RWPE2 (cell line): ENCODE results near the gene KLK2.

Source experiments
- ATAC-seq: fragments of 200-7000 bp; cut with Tn5 transposase; 3 replicates; pipeline ENCODE4 v1.9.1; 2021; ENCODE audit warnings: low read depth
- DNase-seq: peaks from one replicate; pipeline ENCODE4 v3.0.0-alpha.2; 2020; ENCODE audit warnings: low spot score
- H3K27ac ChIP-seq: fragments of 450-650 bp; 2 replicates; pipeline ENCODE4 v1.5.1; 2017; ENCODE audit warnings: mild to moderate bottlenecking; ENCODE audit not compliant: poor library complexity, severe bottlenecking
- H3K27me3 ChIP-seq: fragments of 250-450 bp; sonication (Bioruptor Pico); 2 replicates; pipeline ENCODE4 v1.5.1; 2021; ENCODE audit warnings: mild to moderate bottlenecking, moderate library complexity; ENCODE audit not compliant: insufficient read depth, poor library complexity, severe bottlenecking
- H3K36me3 ChIP-seq: fragments of 250-450 bp; sonication (Bioruptor Pico); 2 replicates; pipeline ENCODE4 v1.5.1; 2020; ENCODE audit warnings: low read depth, mild to moderate bottlenecking, moderate library complexity
- H3K4me1 ChIP-seq: fragments of 250-450 bp; sonication (Bioruptor Pico); 2 replicates; pipeline ENCODE4 v1.5.1; 2021; ENCODE audit warnings: mild to moderate bottlenecking, moderate library complexity; ENCODE audit not compliant: insufficient read depth, poor library complexity, severe bottlenecking
- H3K4me3 ChIP-seq: fragments of 250-450 bp; sonication (Bioruptor Pico); 2 replicates; pipeline ENCODE4 v1.5.1; 2021; ENCODE audit warnings: mild to moderate bottlenecking, moderate library complexity; ENCODE audit not compliant: severe bottlenecking
- H3K9me3 ChIP-seq: fragments of 250-450 bp; sonication (Bioruptor Pico); 2 replicates; pipeline ENCODE4 v1.5.1; 2021; ENCODE audit warnings: mild to moderate bottlenecking, moderate library complexity; ENCODE audit not compliant: severe bottlenecking
- TF ChIP-seq, protein P1 (sequence below): fragments of 450-650 bp; IDR thresholded peaks from one replicate; pipeline ENCODE4 v1.5.1; 2017; ENCODE audit warnings: mild to moderate bottlenecking, moderate library complexity; ENCODE audit not compliant: poor library complexity, severe bottlenecking

The KLK2 gene

DNA sequence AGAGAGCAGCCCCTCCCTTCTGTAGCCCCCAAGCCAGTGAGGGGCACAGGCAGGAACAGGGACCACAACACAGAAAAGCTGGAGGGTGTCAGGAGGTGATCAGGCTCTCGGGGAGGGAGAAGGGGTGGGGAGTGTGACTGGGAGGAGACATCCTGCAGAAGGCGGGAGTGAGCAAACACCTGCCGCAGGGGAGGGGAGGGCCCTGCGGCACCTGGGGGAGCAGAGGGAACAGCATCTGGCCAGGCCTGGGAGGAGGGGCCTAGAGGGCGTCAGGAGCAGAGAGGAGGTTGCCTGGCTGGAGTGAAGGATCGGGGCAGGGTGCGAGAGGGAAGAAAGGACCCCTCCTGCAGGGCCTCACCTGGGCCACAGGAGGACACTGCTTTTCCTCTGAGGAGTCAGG is 14.4 kb upstream of the KLK2 start:
- Histone ChIP-seq H3K27ac (no peak overlapping the region), H3K4me1 (no peaks in the 10 kb centered on the region), H3K27me3 (peaks cover 5% of the 10 kb centered on the region), H3K9me3 (no peaks in the 10 kb centered on the region), H3K36me3 (no peaks in the 10 kb centered on the region), H3K4me3 (no peak overlapping the region)
- DNase-seq (no peak), ATAC-seq (no peak)
- TF ChIP-seq, protein P1, sequence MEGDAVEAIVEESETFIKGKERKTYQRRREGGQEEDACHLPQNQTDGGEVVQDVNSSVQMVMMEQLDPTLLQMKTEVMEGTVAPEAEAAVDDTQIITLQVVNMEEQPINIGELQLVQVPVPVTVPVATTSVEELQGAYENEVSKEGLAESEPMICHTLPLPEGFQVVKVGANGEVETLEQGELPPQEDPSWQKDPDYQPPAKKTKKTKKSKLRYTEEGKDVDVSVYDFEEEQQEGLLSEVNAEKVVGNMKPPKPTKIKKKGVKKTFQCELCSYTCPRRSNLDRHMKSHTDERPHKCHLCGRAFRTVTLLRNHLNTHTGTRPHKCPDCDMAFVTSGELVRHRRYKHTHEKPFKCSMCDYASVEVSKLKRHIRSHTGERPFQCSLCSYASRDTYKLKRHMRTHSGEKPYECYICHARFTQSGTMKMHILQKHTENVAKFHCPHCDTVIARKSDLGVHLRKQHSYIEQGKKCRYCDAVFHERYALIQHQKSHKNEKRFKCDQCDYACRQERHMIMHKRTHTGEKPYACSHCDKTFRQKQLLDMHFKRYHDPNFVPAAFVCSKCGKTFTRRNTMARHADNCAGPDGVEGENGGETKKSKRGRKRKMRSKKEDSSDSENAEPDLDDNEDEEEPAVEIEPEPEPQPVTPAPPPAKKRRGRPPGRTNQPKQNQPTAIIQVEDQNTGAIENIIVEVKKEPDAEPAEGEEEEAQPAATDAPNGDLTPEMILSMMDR, result no peak

DNA sequence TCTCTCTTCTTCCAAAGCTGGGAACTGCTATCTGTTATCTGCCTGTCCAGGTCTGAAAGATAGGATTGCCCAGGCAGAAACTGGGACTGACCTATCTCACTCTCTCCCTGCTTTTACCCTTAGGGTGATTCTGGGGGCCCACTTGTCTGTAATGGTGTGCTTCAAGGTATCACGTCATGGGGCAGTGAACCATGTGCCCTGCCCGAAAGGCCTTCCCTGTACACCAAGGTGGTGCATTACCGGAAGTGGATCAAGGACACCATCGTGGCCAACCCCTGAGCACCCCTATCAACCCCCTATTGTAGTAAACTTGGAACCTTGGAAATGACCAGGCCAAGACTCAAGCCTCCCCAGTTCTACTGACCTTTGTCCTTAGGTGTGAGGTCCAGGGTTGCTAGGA is 13.4 kb upstream of the KLK2 start:
- Histone ChIP-seq H3K36me3 (no peaks in the 10 kb centered on the region), H3K27ac (no peak overlapping the region), H3K27me3 (peaks cover 9% of the 10 kb centered on the region), H3K4me1 (no peaks in the 10 kb centered on the region), H3K9me3 (no peaks in the 10 kb centered on the region), H3K4me3 (no peak overlapping the region)
- TF ChIP-seq, protein P1, result no peak
- ATAC-seq (no peak), DNase-seq (no peak)

DNA sequence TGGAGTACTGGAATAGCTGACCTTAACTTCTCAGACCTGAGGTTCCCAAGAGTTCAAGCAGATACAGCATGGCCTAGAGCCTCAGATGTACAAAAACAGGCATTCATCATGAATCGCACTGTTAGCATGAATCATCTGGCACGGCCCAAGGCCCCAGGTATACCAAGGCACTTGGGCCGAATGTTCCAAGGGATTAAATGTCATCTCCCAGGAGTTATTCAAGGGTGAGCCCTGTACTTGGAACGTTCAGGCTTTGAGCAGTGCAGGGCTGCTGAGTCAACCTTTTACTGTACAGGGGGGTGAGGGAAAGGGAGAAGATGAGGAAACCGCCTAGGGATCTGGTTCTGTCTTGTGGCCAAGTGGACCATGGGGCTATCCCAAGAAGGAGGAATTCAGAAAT is 12.2 kb upstream of the KLK2 start:
- TF ChIP-seq, protein P1, result no peak
- H3K4me3 ChIP-seq, result no peak overlapping the region
- H3K27me3 ChIP-seq, result peaks cover 13% of the 10 kb centered on the region
- no peak overlapping the region for H3K27ac ChIP-seq
- DNase-seq, result no peak
- H3K9me3 ChIP-seq, result no peaks in the 10 kb centered on the region
- ATAC-seq, result peak; percentile 23; the same call in 2 of the 3 replicates
- H3K4me1 ChIP-seq, result no peaks in the 10 kb centered on the region
- H3K36me3 ChIP-seq, result no peaks in the 10 kb centered on the region

GRCh38 chr19:50861496-50862286 is 11.5 kb upstream of the KLK2 start:
- TF ChIP-seq, protein P1, result no peak
- no peak for ATAC-seq
- Histone ChIP-seq H3K9me3 (no peaks in the 10 kb centered on the region), H3K36me3 (no peaks in the 10 kb centered on the region), H3K4me1 (no peaks in the 10 kb centered on the region), H3K27me3 (peaks cover 16% of the 10 kb centered on the region), H3K4me3 (no peak overlapping the region), H3K27ac (no peak overlapping the region)
- DNase-seq, result no peak

DNA sequence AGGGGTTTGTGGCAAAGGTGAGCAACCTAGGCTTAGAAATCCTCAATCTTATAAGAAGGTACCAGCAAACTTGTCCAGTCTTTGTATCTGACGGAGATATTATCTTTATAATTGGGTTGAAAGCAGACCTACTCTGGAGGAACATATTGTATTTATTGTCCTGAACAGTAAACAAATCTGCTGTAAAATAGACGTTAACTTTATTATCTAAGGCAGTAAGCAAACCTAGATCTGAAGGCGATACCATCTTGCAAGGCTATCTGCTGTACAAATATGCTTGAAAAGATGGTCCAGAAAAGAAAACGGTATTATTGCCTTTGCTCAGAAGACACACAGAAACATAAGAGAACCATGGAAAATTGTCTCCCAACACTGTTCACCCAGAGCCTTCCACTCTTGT is 3.8 kb upstream of the KLK2 start:
- TF ChIP-seq, protein P1, result no peak
- no peaks in the 10 kb centered on the region for H3K4me1 ChIP-seq
- no peak overlapping the region for H3K4me3 ChIP-seq
- DNase-seq (no peak), ATAC-seq (no peak)
- no peaks in the 10 kb centered on the region for H3K36me3 ChIP-seq
- H3K27ac ChIP-seq, result no peak overlapping the region
- H3K27me3 ChIP-seq, result peaks cover 49% of the 10 kb centered on the region
- H3K9me3 ChIP-seq, result no peaks in the 10 kb centered on the region
